SU-DHL-6 (cell line): ENCODE results near the gene FOXK2.

ENCODE experiments used
- H2AFZ ChIP-seq: fragments of 200-600 bp; sonication (generic); 2 replicates; pipeline ENCODE4 v1.6.1; 2014; ENCODE audit warnings: low read depth, mild to moderate bottlenecking, moderate library complexity, mixed read lengths, antibody characterized with exemption, low read length; ENCODE audit not compliant: severe bottlenecking
- H3F3A ChIP-seq: fragments of 200-600 bp; shearing (Covaris generic); 2 replicates; pipeline ENCODE4 v1.6.0; 2016; ENCODE audit warnings: antibody characterized with exemption, mild to moderate bottlenecking; ENCODE audit not compliant: insufficient read depth
- H3K27ac ChIP-seq: fragments of 200-600 bp; sonication (generic); 2 replicates; pipeline ENCODE4 v1.5.1; 2016; ENCODE audit warnings: low read depth, mild to moderate bottlenecking, low read length, moderate library complexity, mixed read lengths
- H3K27me3 ChIP-seq: fragments of 200-600 bp; sonication (generic), shearing (Covaris generic); 2 replicates; pipeline ENCODE4 v1.6.0; 2014; ENCODE audit warnings: mild to moderate bottlenecking, low read length
- H3K36me3 ChIP-seq: fragments of 200-600 bp; sonication (generic); 2 replicates; pipeline ENCODE4 v1.6.1; 2014; ENCODE audit warnings: mild to moderate bottlenecking, low read length, mixed read lengths
- H3K4me2 ChIP-seq: fragments of 300-600, 200-600 bp; shearing (Covaris generic), sonication (generic); 2 replicates; pipeline ENCODE4 v1.6.0; 2014; ENCODE audit warnings: low read length, low read depth, mild to moderate bottlenecking; ENCODE audit not compliant: poor library complexity, severe bottlenecking
- H3K4me3 ChIP-seq: fragments of 200-600 bp; sonication (generic); 2 replicates; pipeline ENCODE4 v1.5.1; 2014; ENCODE audit warnings: antibody characterized with exemption, low read length, mild to moderate bottlenecking, mixed read lengths; ENCODE audit not compliant: insufficient read depth, poor library complexity, severe bottlenecking
- H3K79me2 ChIP-seq: fragments of 200-600 bp; sonication (generic); 2 replicates; pipeline ENCODE4 v1.6.1; 2014; ENCODE audit warnings: mild to moderate bottlenecking, low read length, moderate library complexity; ENCODE audit not compliant: insufficient read depth
- H3K9ac ChIP-seq: fragments of 200-600 bp; sonication (generic); 2 replicates; pipeline ENCODE4 v1.7.0; 2014; ENCODE audit warnings: mild to moderate bottlenecking, low read length
- H3K9me2 ChIP-seq: fragments of 200-600 bp; sonication (generic); replicated peaks from 2 replicates; pipeline ENCODE4 v1.6.1; 2014; ENCODE audit warnings: low read length; ENCODE audit not compliant: insufficient read depth
- H3K9me3 ChIP-seq: fragments of 200-600 bp; sonication (generic); 2 replicates; pipeline ENCODE4 v1.6.1; 2014; ENCODE audit warnings: low read length, mixed read lengths; ENCODE audit not compliant: insufficient read depth
- H4K20me1 ChIP-seq: fragments of 200-600 bp; sonication (generic); 2 replicates; pipeline ENCODE4 v1.6.1; 2014; ENCODE audit warnings: low read depth, mild to moderate bottlenecking, antibody characterized with exemption, low read length, moderate library complexity, mixed read lengths
- CTCF ChIP-seq: fragments of 200-600 bp; sonication (generic); IDR thresholded peaks from one replicate; pipeline ENCODE4 v1.5.1; 2017; ENCODE audit warnings: antibody characterized with exemption, mild to moderate bottlenecking, low read length, moderate library complexity; ENCODE audit not compliant: insufficient read depth, poor library complexity, severe bottlenecking
- EZH2phosphoT487 ChIP-seq: fragments of 200-600 bp; sonication (generic), shearing (Covaris generic); conservative IDR thresholded peaks from 2 replicates; pipeline ENCODE4 v1.6.1; 2018; ENCODE audit warnings: mild to moderate bottlenecking, antibody characterized with exemption, low read length, moderate library complexity, mixed read lengths

FOXK2 gene

GRCh38 chr17:82502207-82502606 is 17.3 kb upstream of the FOXK2 start:
- Histone ChIP-seq H3K9ac (no peak overlapping the region), H3K4me3 (no peak overlapping the region), H2AFZ (no peak overlapping the region), H3K27me3 (no peaks in the 10 kb centered on the region), H3F3A (0 out of 2 replicates have a peak, but pooled peaks cover 5% of the 10 kb centered on the region), H3K27ac (no peak overlapping the region), H3K79me2 (no peaks in the 10 kb centered on the region), H3K9me3 (no peaks in the 10 kb centered on the region), H3K36me3 (no peaks in the 10 kb centered on the region), H4K20me1 (no peaks in the 10 kb centered on the region), H3K9me2 (no peaks in the 10 kb centered on the region), H3K4me2 (no peak overlapping the region)
- no peak for TF ChIP-seq CTCF
- TF ChIP-seq EZH2phosphoT487: no peak

GRCh38 chr17:82503094-82503727 is 16.3 kb upstream of the FOXK2 start:
- H3K36me3 ChIP-seq: no peaks in the 10 kb centered on the region
- H2AFZ ChIP-seq: no peak overlapping the region
- no peaks in the 10 kb centered on the region for H3K27me3 ChIP-seq
- no peak overlapping the region for H3K4me3 ChIP-seq
- no peak overlapping the region for H3K4me2 ChIP-seq
- TF ChIP-seq EZH2phosphoT487: no peak
- no peak for TF ChIP-seq CTCF
- no peak overlapping the region for H3K9ac ChIP-seq
- H4K20me1 ChIP-seq: no peaks in the 10 kb centered on the region
- no peaks in the 10 kb centered on the region for H3K9me2 ChIP-seq
- H3F3A ChIP-seq: 0 out of 2 replicates have a peak, but pooled peaks cover 5% of the 10 kb centered on the region
- no peaks in the 10 kb centered on the region for H3K9me3 ChIP-seq
- H3K79me2 ChIP-seq: no peaks in the 10 kb centered on the region
- no peak overlapping the region for H3K27ac ChIP-seq

GRCh38 chr17:82503728-82504308 is 15.7 kb upstream of the FOXK2 start:
- Histone ChIP-seq H3K9me3 (no peaks in the 10 kb centered on the region), H3K4me3 (no peak overlapping the region), H4K20me1 (no peaks in the 10 kb centered on the region), H2AFZ (no peak overlapping the region), H3K36me3 (no peaks in the 10 kb centered on the region), H3F3A (0 out of 2 replicates have a peak, but pooled peaks cover 5% of the 10 kb centered on the region), H3K9me2 (no peaks in the 10 kb centered on the region), H3K4me2 (no peak overlapping the region), H3K9ac (no peak overlapping the region), H3K27ac (no peak overlapping the region), H3K27me3 (no peaks in the 10 kb centered on the region), H3K79me2 (no peaks in the 10 kb centered on the region)
- no peak for TF ChIP-seq EZH2phosphoT487
- no peak for TF ChIP-seq CTCF
